ENCODE data around the gene HMGA1. TPM values are rescaled to one million over a fixed set of nuclear protein-coding genes. Genes with fewer than 3 reads are reported as not detected.

HMGA1 gene
- total RNA-seq, 2 donors from 2014 or later, result 22.6 to 27.7 TPM

DNA sequence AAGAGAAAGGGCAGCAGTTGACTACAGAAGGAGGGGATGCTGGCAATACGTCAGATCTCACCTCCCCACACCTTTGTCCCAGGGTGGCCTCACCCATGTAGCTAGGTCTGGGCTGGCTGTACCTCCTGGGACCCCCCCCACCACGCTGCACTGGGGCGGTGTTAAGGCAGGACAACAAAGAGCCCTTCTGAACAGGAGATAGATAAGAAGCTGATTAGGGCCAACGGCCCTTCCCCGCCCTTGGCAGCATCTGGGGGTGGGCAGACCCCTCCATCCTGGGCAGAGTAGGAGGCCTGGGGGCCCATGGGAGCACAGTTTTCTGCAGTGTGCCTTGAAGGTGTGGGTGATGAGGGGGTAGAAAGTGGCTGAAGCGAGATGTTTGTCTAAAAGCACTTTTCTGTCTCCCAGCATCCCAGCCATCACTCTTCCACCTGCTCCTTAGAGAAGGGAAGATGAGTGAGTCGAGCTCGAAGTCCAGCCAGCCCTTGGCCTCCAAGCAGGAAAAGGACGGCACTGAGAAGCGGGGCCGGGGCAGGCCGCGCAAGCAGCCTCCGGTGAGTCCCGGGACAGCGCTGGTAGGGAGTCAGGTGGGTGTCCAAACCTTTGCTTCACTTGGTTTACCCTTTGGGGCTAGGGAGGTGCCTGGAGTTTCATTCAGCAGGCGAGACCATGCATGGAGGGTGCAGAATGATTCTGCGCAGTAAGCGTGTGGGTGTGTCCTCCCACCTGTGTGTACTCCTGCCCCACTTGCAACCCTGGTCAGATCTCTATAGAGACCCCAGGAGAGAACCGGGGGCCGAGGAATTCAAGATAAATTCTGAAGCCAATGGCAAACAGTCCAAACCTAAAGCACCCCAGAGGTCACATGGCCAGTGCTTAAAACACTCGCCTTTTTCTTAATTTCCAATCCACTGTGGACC is 3.9 kb downstream of the HMGA1 start:
- Histone ChIP-seq H3K4me3 (no peak overlapping the region), H3K36me3 (replicated peaks in 1 of 2; ENCODE audit: insufficient read depth in 1 of 2, low read depth in 2 of 2) (no peaks in the 10 kb centered on the region), H3K4me1 (peaks cover 32% of the 10 kb centered on the region), H3K27ac (no peak overlapping the region), H3K27me3 (no peaks in the 10 kb centered on the region), H3K9me3 (no peaks in the 10 kb centered on the region)
- intact Hi-C loops (cut with DNase I), result no loop called here
- TF ChIP-seq, protein P1, sequence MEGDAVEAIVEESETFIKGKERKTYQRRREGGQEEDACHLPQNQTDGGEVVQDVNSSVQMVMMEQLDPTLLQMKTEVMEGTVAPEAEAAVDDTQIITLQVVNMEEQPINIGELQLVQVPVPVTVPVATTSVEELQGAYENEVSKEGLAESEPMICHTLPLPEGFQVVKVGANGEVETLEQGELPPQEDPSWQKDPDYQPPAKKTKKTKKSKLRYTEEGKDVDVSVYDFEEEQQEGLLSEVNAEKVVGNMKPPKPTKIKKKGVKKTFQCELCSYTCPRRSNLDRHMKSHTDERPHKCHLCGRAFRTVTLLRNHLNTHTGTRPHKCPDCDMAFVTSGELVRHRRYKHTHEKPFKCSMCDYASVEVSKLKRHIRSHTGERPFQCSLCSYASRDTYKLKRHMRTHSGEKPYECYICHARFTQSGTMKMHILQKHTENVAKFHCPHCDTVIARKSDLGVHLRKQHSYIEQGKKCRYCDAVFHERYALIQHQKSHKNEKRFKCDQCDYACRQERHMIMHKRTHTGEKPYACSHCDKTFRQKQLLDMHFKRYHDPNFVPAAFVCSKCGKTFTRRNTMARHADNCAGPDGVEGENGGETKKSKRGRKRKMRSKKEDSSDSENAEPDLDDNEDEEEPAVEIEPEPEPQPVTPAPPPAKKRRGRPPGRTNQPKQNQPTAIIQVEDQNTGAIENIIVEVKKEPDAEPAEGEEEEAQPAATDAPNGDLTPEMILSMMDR (IDR thresholded peaks at IDR 0.05), result no peak
- TF ChIP-seq POLR2A (IDR thresholded peaks at IDR 0.05), result no peak
- ATAC-seq (no peak), DNase-seq (no peak)
- 81 to 83% methylated on average over 19 to 20 of the region's 22 CpGs for WGBS, 2 donors

DNA sequence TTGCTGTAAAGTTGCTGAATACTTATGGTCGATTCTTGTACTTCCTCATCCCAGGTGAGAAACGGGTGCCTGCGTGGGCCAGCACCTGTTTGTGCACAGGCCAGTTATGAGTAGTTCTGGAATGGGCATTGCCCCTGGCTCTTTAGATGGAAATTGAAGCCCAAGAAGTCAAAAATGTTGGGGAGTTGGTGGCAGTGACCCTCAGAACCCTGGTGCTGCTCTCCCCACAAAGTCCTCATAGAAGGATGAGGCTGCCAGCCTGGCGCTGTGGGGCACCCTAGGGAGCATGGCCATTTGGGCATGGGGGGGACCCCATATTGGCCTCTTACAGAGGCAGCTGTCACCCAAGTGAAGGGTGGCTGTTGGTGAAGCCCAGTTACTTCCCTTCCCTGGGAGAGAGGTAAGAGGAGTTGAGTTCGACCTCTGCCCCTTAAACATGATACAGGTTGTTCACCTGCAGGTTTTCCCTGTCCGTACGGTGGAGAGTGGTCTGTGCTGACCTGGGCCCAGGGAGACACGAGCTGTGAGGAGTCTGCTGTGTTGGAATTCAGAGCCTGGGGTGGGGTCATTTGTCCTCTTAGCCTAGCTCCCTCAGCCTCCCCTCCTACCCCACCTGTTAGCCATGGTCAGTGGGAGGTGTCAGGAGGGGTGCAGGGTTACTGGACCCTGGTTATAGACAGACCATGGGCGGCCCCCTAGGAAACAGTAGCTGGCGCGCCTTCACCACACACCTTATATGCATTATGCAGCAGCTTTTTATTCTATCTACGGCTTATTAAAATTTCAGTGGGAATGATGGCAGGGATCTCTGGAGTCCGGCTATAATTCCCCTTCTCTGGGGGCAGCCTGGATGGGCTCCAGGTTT is 4.9 kb downstream of the HMGA1 start:
- Histone ChIP-seq H3K36me3 (replicated peaks in 1 of 2; ENCODE audit: insufficient read depth in 1 of 2, low read depth in 2 of 2) (no peaks in the 10 kb centered on the region), H3K27me3 (no peaks in the 10 kb centered on the region), H3K9me3 (no peaks in the 10 kb centered on the region), H3K27ac (no peak overlapping the region), H3K4me1 (peaks cover 22% of the 10 kb centered on the region), H3K4me3 (no peak overlapping the region)
- 93% methylated on average over 12 to 13 of the region's 13 CpGs for WGBS, 2 donors
- ATAC-seq (no peak), DNase-seq (no peak)
- intact Hi-C loops (cut with DNase I), result no loop called here
- TF ChIP-seq, protein P1 (IDR thresholded peaks at IDR 0.05), result no peak
- TF ChIP-seq POLR2A (IDR thresholded peaks at IDR 0.05), result no peak

DNA sequence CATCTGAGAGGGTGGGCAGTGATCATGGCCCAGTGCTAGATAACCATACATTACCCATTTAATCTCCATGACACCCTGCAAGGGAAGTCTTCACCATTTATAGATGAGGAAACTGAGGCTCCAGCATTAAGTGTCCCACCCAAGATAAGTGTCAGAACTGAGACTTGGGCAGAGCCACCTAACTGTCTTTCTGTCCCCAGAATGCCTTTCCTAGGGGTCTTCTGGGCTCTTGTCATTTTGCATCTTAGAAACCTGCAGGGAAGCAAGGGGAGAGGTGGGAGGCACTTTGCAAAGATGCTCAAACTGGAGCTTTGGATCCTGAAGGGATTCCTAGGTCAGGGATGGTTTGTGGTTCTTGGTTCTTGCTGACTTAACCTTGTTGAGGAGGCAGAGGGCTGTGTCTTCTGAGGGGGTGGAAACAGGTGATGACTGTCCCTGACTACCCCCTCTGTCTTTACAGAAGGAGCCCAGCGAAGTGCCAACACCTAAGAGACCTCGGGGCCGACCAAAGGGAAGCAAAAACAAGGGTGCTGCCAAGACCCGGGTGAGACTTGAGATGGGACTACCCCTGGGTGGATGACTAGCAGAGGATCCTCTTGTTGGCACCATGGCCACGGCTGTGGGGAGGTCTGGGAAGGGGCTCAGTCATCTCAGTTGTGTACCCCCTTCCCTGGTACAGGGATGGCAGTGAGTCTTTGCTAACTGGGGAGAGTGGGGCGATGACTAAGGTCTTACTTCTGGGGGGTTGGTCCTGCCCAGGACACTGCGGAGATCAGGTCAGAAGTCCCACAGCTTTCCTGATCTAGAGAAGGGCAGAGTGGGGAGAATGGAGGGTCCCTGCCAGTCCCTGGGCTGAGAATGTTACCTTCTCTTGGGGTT is 5.8 kb downstream of the HMGA1 start:
- H3K4me1 ChIP-seq, result peaks cover 22% of the 10 kb centered on the region
- no peak overlapping the region for H3K4me3 ChIP-seq
- intact Hi-C loops (cut with DNase I), result no loop called here
- no peaks in the 10 kb centered on the region for H3K36me3 ChIP-seq (replicated peaks in 1 of 2; ENCODE audit: insufficient read depth in 1 of 2, low read depth in 2 of 2)
- WGBS, 2 donors, result 82 to 83% methylated on average over 5 to 7 of the region's 7 CpGs
- H3K27ac ChIP-seq, result no peak overlapping the region
- no peak for TF ChIP-seq POLR2A (IDR thresholded peaks at IDR 0.05)
- TF ChIP-seq, protein P1 (IDR thresholded peaks at IDR 0.05), result no peak
- DNase-seq (no peak), ATAC-seq (no peak)
- H3K9me3 ChIP-seq, result no peaks in the 10 kb centered on the region
- no peaks in the 10 kb centered on the region for H3K27me3 ChIP-seq

DNA sequence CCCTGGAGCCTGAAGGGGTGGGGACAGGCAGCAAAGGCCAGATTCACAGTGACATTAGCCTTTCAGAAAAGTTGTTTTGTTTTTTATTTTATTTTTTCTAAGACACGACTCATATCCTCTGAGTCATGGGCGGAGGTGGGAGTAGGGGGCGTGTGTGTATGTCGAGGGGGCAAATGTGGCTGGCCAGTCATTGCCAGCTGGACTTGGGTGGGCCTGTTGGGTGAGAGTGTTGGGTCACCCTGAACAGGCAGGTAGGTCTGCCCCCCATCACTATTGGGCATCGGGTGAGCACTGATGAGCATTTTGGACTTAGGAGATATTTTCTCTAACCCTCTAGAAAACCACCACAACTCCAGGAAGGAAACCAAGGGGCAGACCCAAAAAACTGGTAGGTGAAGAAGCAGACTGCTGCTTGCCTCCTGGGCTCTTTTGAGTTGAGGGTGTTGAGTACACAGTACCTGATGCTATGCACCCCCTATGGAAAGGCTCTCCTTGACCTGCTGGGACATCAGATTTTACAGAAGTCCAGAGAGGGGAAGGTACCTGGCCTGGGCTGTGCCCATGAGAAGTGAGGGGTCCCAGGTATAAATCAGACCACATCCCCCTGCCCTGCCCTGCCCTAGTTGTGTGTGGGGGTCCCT is 6.6 kb downstream of the HMGA1 start:
- Histone ChIP-seq H3K4me3 (no peak overlapping the region), H3K4me1 (peaks cover 23% of the 10 kb centered on the region), H3K36me3 (replicated peaks in 1 of 2; ENCODE audit: insufficient read depth in 1 of 2, low read depth in 2 of 2) (no peaks in the 10 kb centered on the region), H3K27ac (no peak overlapping the region), H3K9me3 (no peaks in the 10 kb centered on the region), H3K27me3 (no peaks in the 10 kb centered on the region)
- WGBS, 2 donors, result 71 to 80% methylated on average over 5 of the region's 5 CpGs
- ATAC-seq (no peak), DNase-seq (no peak)
- TF ChIP-seq, protein P1 (IDR thresholded peaks at IDR 0.05), result no peak
- no peak for TF ChIP-seq POLR2A (IDR thresholded peaks at IDR 0.05)
- intact Hi-C loops (cut with DNase I), result no loop called here

Data from body of pancreas (tissue), 4 donors.